GM23248 (cell line): ENCODE data around the gene VPS13D.

Experiments
- EZH2 ChIP-seq: fragments of 200-600 bp; sonication (generic); IDR thresholded peaks from 2 replicates; pipeline ENCODE4 v1.6.1; 2018; ENCODE audit warnings: antibody characterized with exemption, mild to moderate bottlenecking; ENCODE audit not compliant: insufficient read depth, poor library complexity, severe bottlenecking
- EZH2phosphoT487 ChIP-seq: fragments of 200-600 bp; sonication (generic); IDR thresholded peaks from 2 replicates; pipeline ENCODE4 v1.6.1; 2018; ENCODE audit warnings: antibody characterized with exemption, moderate library complexity, mild to moderate bottlenecking, low read depth; ENCODE audit not compliant: insufficient read depth

DNA sequence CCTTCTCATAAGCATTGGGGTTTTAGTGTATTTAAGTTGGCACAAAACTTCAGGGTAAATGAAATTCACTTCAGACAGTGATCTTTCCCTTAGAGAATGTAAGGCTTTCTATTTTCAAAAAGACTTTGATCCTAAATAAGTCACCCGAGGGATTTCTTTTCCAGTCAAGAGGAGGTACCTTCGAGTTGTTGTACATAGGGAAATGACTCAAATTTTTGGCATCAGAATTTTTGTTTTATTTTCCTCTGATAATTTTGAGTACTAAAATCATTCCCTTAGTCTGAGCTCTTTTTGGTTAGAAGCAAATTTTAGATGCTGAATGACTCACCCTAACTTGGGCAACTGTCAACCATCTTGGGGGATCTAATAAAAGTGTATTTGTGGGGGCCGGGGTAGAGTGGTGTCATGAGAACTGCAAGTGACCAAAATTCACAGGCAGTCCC is 194.3 kb downstream of the VPS13D start:
- TF ChIP-seq EZH2 (no peak), EZH2phosphoT487 (no peak)
